Measurements from ENCODE around the gene CYTH4.

Gene CYTH4

GRCh38 chr22:37300551-37301017 is 18.3 kb downstream of the CYTH4 start:
- DNase-seq (ENCODE audit: insufficient read length, low spot score) (no peak), FAIRE-seq (no peak)
- no peak for TF ChIP-seq CTCF (IDR thresholded peaks at IDR 0.05; ENCODE audit: insufficient read depth, missing control alignments)

- FAIRE-seq, result no peak
- DNase-seq (ENCODE audit: insufficient read length, low spot score), result no peak
- TF ChIP-seq CTCF (IDR thresholded peaks at IDR 0.05; ENCODE audit: insufficient read depth, missing control alignments), result no peak
These were observed 19.0 kb downstream of the CYTH4 start for GRCh38 chr22:37301144-37301830.

- DNase-seq (ENCODE audit: insufficient read length, low spot score) (no peak), FAIRE-seq (no peak)
- TF ChIP-seq CTCF (IDR thresholded peaks at IDR 0.05; ENCODE audit: insufficient read depth, missing control alignments), result no peak
These were observed 20.6 kb downstream of the CYTH4 start for GRCh38 chr22:37302674-37303555.

- DNase-seq (ENCODE audit: insufficient read length, low spot score) (no peak), FAIRE-seq (no peak)
- no peak for TF ChIP-seq CTCF (IDR thresholded peaks at IDR 0.05; ENCODE audit: insufficient read depth, missing control alignments)
These were observed 21.5 kb downstream of the CYTH4 start for GRCh38 chr22:37303821-37304274.

GRCh38 chr22:37304595-37305343 is 22.5 kb downstream of the CYTH4 start:
- DNase-seq (ENCODE audit: insufficient read length, low spot score) (no peak), FAIRE-seq (no peak)
- TF ChIP-seq CTCF (IDR thresholded peaks at IDR 0.05; ENCODE audit: insufficient read depth, missing control alignments), result no peak

GRCh38 chr22:37305887-37306286 is 23.6 kb downstream of the CYTH4 start:
- FAIRE-seq, result no peak
- no peak for TF ChIP-seq CTCF (IDR thresholded peaks at IDR 0.05; ENCODE audit: insufficient read depth, missing control alignments)
- DNase-seq (ENCODE audit: insufficient read length, low spot score), result no peak
